Measurements from ENCODE around the gene C11orf65.

C11orf65 gene

GRCh38 chr11:108364159-108364558 lies 103.2 kb downstream of the C11orf65 start:
- no peak for DNase-seq

GRCh38 chr11:108351468-108351867 lies 115.9 kb downstream of the C11orf65 start:
- no peak for DNase-seq

- no peak for DNase-seq
Observed at GRCh38 chr11:108346451-108346850, 120.9 kb downstream of the C11orf65 start.

- no peak for DNase-seq
Observed at GRCh38 chr11:108345767-108346166, 121.6 kb downstream of the C11orf65 start.

- no peak for DNase-seq
Observed at GRCh38 chr11:108343714-108344113, 123.6 kb downstream of the C11orf65 start.

- DNase-seq = no peak
Observed at GRCh38 chr11:108341654-108342053, 125.7 kb downstream of the C11orf65 start.

GRCh38 chr11:108340973-108341372 lies 126.4 kb downstream of the C11orf65 start:
- no peak for DNase-seq

GRCh38 chr11:108338750-108339149 lies 128.6 kb downstream of the C11orf65 start:
- no peak for DNase-seq

- DNase-seq = no peak
Observed at GRCh38 chr11:108333403-108333899, 133.9 kb downstream of the C11orf65 start.

Measured in Kasumi-1 (cell line).